Hepatocyte (in vitro differentiated cells): Measurements from ENCODE around the gene PDCD5. TPM values are rescaled to one million over a fixed set of nuclear protein-coding genes. Genes with fewer than 3 reads are reported as not detected.

Source experiments
- DNase-seq: peaks from one replicate; pipeline ENCODE4 v3.0.0-alpha.2; 2016; ENCODE audit warnings: low spot score
- H2AFZ ChIP-seq: fragments of 200-600 bp; sonication (generic); 2 replicates; pipeline ENCODE4 v1.6.0; 2016; ENCODE audit warnings: antibody characterized with exemption, mild to moderate bottlenecking
- H3K27ac ChIP-seq: fragments of 200-600 bp; sonication (generic); 2 replicates; pipeline ENCODE4 v1.5.1; 2016; ENCODE audit warnings: mild to moderate bottlenecking
- H3K27me3 ChIP-seq: fragments of 200-600 bp; sonication (generic); 2 replicates; pipeline ENCODE4 v1.6.1; 2016
- H3K36me3 ChIP-seq: fragments of 200-600 bp; sonication (generic); replicated peaks from 2 replicates; pipeline ENCODE4 v1.5.1; 2016; ENCODE audit warnings: low read depth; ENCODE audit not compliant: insufficient read depth
- H3K4me1 ChIP-seq: fragments of 200-600 bp; sonication (generic); 2 replicates; pipeline ENCODE4 v1.5.1; 2016; ENCODE audit warnings: mild to moderate bottlenecking, moderate library complexity; ENCODE audit not compliant: insufficient read depth
- H3K4me2 ChIP-seq: fragments of 200-600 bp; sonication (generic); 2 replicates; pipeline ENCODE4 v1.6.0; 2016
- H3K4me3 ChIP-seq: fragments of 200-600 bp; sonication (generic); 2 replicates; pipeline ENCODE4 v1.5.1; 2016; ENCODE audit warnings: mild to moderate bottlenecking
- H3K79me2 ChIP-seq: fragments of 200-600 bp; sonication (generic); 2 replicates; pipeline ENCODE4 v1.6.0; 2017; ENCODE audit warnings: mild to moderate bottlenecking
- H3K9me2 ChIP-seq: fragments of 200-600 bp; sonication (generic); replicated peaks from 2 replicates; pipeline ENCODE4 v1.6.0; 2017; ENCODE audit warnings: mild to moderate bottlenecking; ENCODE audit not compliant: insufficient read depth
- H3K9me3 ChIP-seq: fragments of 200-600 bp; sonication (generic); 2 replicates; pipeline ENCODE4 v1.5.1; 2016; ENCODE audit warnings: low read depth, mild to moderate bottlenecking
- H4K20me1 ChIP-seq: fragments of 200-600 bp; sonication (generic); 2 replicates; pipeline ENCODE4 v1.6.0; 2016; ENCODE audit warnings: mild to moderate bottlenecking; ENCODE audit not compliant: insufficient read depth, poor library complexity, severe bottlenecking
- CTCF ChIP-seq: fragments of 200-600 bp; sonication (generic); IDR thresholded peaks from 2 replicates; pipeline ENCODE4 v1.5.1; 2016; ENCODE audit warnings: antibody characterized with exemption, mild to moderate bottlenecking; ENCODE audit not compliant: poor library complexity
- EZH2 ChIP-seq: fragments of 200-600 bp; sonication (generic); IDR thresholded peaks from 2 replicates; pipeline ENCODE4 v1.6.1; 2016; ENCODE audit warnings: antibody characterized with exemption, mild to moderate bottlenecking, borderline replicate concordance
- EZH2phosphoT487 ChIP-seq: fragments of 200-600 bp; sonication (generic); IDR thresholded peaks from one replicate; pipeline ENCODE4 v1.6.1; 2018; ENCODE audit warnings: antibody characterized with exemption, mild to moderate bottlenecking, low read depth, moderate library complexity; ENCODE audit not compliant: unreplicated experiment, severe bottlenecking
- WGBS: methylation state at CpG from one replicate; pipeline ENCODE4 v1.1.6; 2016; ENCODE audit warnings: low lambda C conversion rate; ENCODE audit errors: missing lambda C conversion rate; 5-methylcytosine and 5-hydroxymethylcytosine counted together
- polyA plus RNA-seq: library from polyadenylated mRNA; unstranded; fragments of >200 nt; fragmentation: Nextera tagmentation; extraction: Ambion mirVana; gene quantifications from 2 replicates; pipeline ENCODE4 v1.2.1, GENCODE V29; 2016
- total RNA-seq: library from RNA; depleted of rRNA; stranded (reverse); fragments of >200 nt; gene quantifications from 2 replicates; pipeline ENCODE4 v1.2.3, GENCODE V29; 2014

PDCD5 gene
- total RNA-seq (138 and 149 TPM in 2 replicates), polyA plus RNA-seq (199 and 226 TPM in 2 replicates)

GRCh38 chr19:32580901-32581704, at the start of gene PDCD5:
Gene PDCD5, plus strand, starts transcription at chr19:32581190. Its CDS starts 72 bp downstream, at chr19:32581262.
- DNase-seq: peak; percentile 98
- Histone ChIP-seq H4K20me1 (no peaks in the 10 kb centered on the region), H3K27ac (peak within 1 kb of the TSS; percentile 88), H3K36me3 (no peaks in the 10 kb centered on the region), H3K9me3 (no peaks in the 10 kb centered on the region), H3K79me2 (peaks cover 25% of the 10 kb centered on the region), H3K4me3 (peak within 1 kb of the TSS; percentile 71), H3K27me3 (no peaks in the 10 kb centered on the region), H3K9me2 (no peaks in the 10 kb centered on the region), H3K4me1 (peaks cover 5% of the 10 kb centered on the region), H2AFZ (peak within 1 kb of the TSS; percentile 94), H3K4me2 (peak within 1 kb of the TSS; percentile 91)
- TF ChIP-seq EZH2phosphoT487: no peak
- no peak for TF ChIP-seq CTCF
- TF ChIP-seq EZH2: no peak
- WGBS: under 1% methylated on average over 73 of the region's 81 CpGs

- Histone ChIP-seq H3K36me3 (no peaks in the 10 kb centered on the region), H2AFZ (no peak overlapping the region), H3K4me3 (no peak overlapping the region), H3K4me2 (no peak overlapping the region), H3K9me2 (no peaks in the 10 kb centered on the region), H3K79me2 (no peaks in the 10 kb centered on the region), H4K20me1 (no peaks in the 10 kb centered on the region), H3K9me3 (no peaks in the 10 kb centered on the region), H3K4me1 (no peaks in the 10 kb centered on the region), H3K27ac (no peak overlapping the region), H3K27me3 (no peaks in the 10 kb centered on the region)
- 95% methylated on average over 3 of the region's 3 CpGs for WGBS
- TF ChIP-seq EZH2phosphoT487 (no peak), CTCF (no peak)
- no peak for DNase-seq
Measured at GRCh38 chr19:32532233-32532632, 48.8 kb upstream of the PDCD5 start.

- 75% methylated on average over 5 of the region's 5 CpGs for WGBS
- no peaks in the 10 kb centered on the region for H3K27me3 ChIP-seq
- no peaks in the 10 kb centered on the region for H3K36me3 ChIP-seq
- no peak overlapping the region for H3K27ac ChIP-seq
- H3K79me2 ChIP-seq: no peaks in the 10 kb centered on the region
- H3K9me3 ChIP-seq: no peaks in the 10 kb centered on the region
- H3K4me3 ChIP-seq: no peak overlapping the region
- no peak for DNase-seq
- H2AFZ ChIP-seq: no peak overlapping the region
- H3K4me1 ChIP-seq: no peaks in the 10 kb centered on the region
- H4K20me1 ChIP-seq: no peaks in the 10 kb centered on the region
- TF ChIP-seq EZH2 (no peak), CTCF (no peak)
- no peaks in the 10 kb centered on the region for H3K9me2 ChIP-seq
- no peak overlapping the region for H3K4me2 ChIP-seq
Measured at GRCh38 chr19:32537580-32537979, 43.4 kb upstream of the PDCD5 start.
